IPS DF 6.9 (cell line): ENCODE data around the gene DNAJC18.

ENCODE experiments used
- DNase-seq: peaks from one replicate; pipeline ENCODE4 v3.0.0-alpha.2; 2013; ENCODE audit warnings: low read depth, low spot score
- H3K27ac ChIP-seq: one replicate; pipeline ENCODE4 v1.5.1; 2013; ENCODE audit warnings: low read length, control low read depth
- H3K27me3 ChIP-seq: 2 replicates; pipeline ENCODE4 v1.6.1; 2013; ENCODE audit warnings: mild to moderate bottlenecking, low read length; ENCODE audit not compliant: control insufficient read depth, insufficient read depth
- H3K36me3 ChIP-seq: 2 replicates; pipeline ENCODE4 v1.6.1; 2013; ENCODE audit warnings: low read length; ENCODE audit not compliant: control insufficient read depth, insufficient read depth
- H3K4me1 ChIP-seq: 2 replicates; pipeline ENCODE4 v1.6.1; 2013; ENCODE audit warnings: low read length; ENCODE audit not compliant: control insufficient read depth, insufficient read depth
- H3K4me3 ChIP-seq: 2 replicates; pipeline ENCODE4 v1.5.1; 2013; ENCODE audit warnings: mild to moderate bottlenecking, low read length
- H3K9me3 ChIP-seq: 2 replicates; pipeline ENCODE4 v1.6.1; 2013; ENCODE audit warnings: low read length, inconsistent platforms; ENCODE audit not compliant: control insufficient read depth, insufficient read depth
- WGBS: extraction: QIAGEN DNeasy Blood & Tissue Kit; methylation state at CpG from one replicate; pipeline ENCODE4 v1.1.7; 2013; ENCODE audit warnings: mixed read lengths, missing lambda C conversion rate; ENCODE audit not compliant: insufficient read length, insufficient coverage; 5-methylcytosine and 5-hydroxymethylcytosine counted together

Gene DNAJC18

DNA sequence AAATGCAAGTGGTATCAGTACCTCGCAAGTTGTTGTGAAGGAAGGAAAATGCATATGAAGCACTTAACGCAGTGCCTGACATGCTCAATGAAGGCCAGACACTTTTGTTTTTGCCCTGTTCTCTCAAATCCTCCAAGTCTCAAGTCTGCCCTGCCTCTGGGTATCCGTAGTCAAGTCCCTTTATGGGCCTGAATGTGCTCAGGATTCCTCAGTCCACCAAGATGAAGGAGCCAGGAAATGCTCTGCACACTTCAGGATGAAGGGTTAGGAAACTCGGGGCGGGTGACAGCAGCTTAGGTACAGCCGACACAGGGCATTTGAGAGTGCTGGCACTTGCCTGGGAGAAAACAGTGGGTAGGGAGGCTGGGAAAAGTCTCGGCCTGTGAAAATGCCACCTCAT lies 21.9 kb upstream of the DNAJC18 start:
- no CpG with 5 or more reads among the region's 7 CpGs for WGBS
- Histone ChIP-seq H3K4me3 (no peak overlapping the region), H3K36me3 (no peaks in the 10 kb centered on the region), H3K27me3 (no peaks in the 10 kb centered on the region), H3K4me1 (peaks cover 9% of the 10 kb centered on the region), H3K9me3 (no peaks in the 10 kb centered on the region), H3K27ac (no peak overlapping the region)
- DNase-seq: no peak

DNA sequence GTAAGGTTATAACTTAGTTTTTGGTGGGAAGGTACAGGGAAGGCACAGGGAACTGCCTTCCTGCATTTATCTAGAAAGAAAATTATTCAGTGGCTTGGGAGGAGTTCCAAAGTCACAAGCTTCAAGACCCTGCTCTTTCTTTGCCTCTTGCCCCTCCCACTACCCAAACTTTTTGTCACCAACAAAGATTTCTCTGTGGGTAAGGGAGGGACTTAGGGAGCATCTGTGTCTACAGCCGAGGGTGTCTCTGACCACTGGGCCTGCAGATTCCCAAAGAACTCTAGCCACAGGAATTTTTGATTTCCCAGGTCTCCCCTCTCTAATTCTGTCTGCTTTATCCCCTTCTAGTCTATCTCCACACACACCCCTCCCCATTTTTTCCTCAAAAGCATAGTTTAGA lies 21.1 kb upstream of the DNAJC18 start:
- Histone ChIP-seq H3K27me3 (no peaks in the 10 kb centered on the region), H3K4me3 (no peak overlapping the region), H3K27ac (no peak overlapping the region), H3K4me1 (peaks cover 9% of the 10 kb centered on the region), H3K9me3 (no peaks in the 10 kb centered on the region), H3K36me3 (no peaks in the 10 kb centered on the region)
- no CpG with 5 or more reads among the region's 1 CpG for WGBS
- no peak for DNase-seq

DNA sequence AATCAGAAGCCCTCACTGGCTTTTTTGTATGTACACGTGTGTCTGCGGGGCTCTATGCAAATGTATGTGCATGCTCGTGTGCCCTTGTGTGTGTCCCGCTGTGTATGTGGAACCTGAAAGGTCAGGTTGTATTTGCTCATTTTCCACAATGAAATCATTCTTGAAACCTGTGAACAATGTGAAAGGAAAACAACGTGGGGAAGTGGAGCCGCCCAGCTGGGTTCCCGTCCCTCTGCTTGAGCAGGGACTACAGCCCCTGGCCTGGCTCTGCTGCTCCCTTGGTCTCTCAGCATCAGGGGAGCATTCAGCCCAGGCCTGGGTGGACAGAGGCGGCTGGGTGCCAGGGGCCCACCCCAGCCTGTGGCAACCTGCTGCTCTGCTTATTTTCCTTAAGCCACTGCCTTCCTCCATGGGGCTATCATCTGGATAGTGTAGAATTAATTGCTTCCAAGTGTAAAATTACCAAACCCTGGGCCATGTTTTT lies 20.2 kb upstream of the DNAJC18 start:
- Histone ChIP-seq H3K4me1 (peaks cover 9% of the 10 kb centered on the region), H3K27ac (no peak overlapping the region), H3K27me3 (no peaks in the 10 kb centered on the region), H3K9me3 (no peaks in the 10 kb centered on the region), H3K4me3 (no peak overlapping the region), H3K36me3 (no peaks in the 10 kb centered on the region)
- no peak for DNase-seq
- WGBS: no CpG with 5 or more reads among the region's 8 CpGs

DNA sequence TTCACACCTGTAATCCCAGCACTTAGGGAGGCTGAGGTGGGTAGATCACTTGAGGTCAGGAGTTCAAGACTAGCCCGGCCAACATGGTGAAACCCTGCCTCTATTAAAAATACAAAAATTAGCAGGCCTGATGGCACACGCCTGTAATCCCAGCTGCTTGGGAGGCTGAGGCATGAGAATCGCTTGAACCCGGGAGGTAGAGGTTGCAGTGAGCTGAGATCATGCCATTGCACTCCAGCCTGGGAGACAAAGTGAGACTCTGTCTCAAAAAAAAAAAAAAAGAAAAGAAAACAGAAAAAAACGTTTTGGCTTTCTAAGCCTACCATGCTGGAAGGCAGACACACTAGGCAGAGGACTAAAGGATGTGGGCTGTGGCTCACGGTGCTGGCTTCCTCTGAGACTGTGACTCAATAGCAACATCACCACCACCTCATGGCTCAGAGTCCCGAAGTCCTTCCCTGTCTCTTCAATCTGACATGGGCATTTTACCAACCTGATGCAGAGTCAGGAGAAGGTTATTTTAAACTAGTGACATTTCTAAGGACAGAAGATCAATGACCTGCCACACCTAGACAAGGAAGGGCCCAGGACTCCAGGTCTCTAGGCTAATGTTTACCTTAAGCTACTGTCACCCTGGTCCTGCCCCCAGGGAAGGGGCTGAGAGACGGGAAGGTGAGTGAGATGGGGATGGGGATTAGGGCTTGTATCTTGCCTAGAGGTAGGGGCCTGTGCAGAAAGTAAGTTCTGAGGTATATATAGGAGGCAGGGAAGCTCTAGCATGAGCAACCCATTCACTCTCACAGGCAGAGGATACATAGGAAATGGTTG lies 19.5 kb upstream of the DNAJC18 start:
- DNase-seq: no peak
- no CpG with 5 or more reads among the region's 8 CpGs for WGBS
- Histone ChIP-seq H3K27ac (no peak overlapping the region), H3K27me3 (no peaks in the 10 kb centered on the region), H3K36me3 (no peaks in the 10 kb centered on the region), H3K4me1 (peaks cover 9% of the 10 kb centered on the region), H3K4me3 (no peak overlapping the region), H3K9me3 (no peaks in the 10 kb centered on the region)

DNA sequence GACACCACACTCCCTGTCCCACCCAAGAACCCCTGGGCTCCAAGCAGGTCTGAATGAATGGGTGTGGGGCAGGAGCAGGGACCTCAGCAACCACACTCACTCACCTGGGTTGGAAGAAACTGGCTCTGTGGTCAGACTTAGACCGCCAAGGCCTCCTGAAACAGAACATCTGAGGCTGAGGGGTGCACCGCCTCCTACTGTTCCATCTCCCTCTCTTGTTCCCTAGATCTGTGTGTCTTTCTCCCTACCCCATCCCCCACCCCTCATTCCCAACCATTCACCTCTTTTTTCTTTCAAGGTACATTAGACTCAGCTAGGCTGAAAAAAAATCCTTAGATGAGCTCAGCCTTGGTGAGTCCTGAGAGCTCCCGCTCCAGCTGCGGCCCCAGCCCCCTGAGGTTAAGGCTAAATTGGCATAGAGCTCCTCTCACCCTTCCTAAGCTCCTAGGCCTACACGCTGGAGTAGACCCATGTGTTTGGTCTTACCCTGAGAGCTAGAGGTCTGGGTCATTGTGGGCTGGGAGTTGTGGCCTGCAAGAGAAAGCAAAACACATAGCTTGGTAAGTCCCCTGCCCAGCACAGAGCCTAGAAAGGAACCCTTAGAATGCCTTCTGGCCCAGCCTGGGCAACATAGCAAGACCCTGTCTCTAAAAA lies 18.5 kb upstream of the DNAJC18 start:
- no peaks in the 10 kb centered on the region for H3K36me3 ChIP-seq
- H3K27me3 ChIP-seq: no peaks in the 10 kb centered on the region
- no peak overlapping the region for H3K27ac ChIP-seq
- peaks cover 7% of the 10 kb centered on the region for H3K4me1 ChIP-seq
- no CpG with 5 or more reads among the region's 5 CpGs for WGBS
- H3K4me3 ChIP-seq: no peak overlapping the region
- H3K9me3 ChIP-seq: no peaks in the 10 kb centered on the region
- no peak for DNase-seq

DNA sequence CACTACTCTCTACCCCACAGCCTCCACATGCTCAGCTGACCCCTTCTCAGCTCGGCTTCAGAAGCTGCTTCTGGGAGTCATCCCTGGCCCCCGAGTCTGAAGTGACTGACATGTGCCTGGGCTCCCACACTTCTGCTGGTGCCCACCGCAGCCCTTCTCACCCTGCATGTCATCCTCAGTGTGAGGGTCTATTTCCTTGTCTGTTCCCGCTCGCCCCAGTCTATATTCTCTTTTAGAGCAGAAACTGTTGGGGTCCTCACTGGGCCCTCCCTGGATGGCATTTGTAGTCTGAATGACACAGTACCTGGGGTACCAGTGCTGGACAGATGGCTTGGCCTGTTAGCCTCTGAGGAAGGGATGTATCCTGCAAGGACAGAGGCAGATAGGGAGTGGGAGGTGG lies 17.9 kb upstream of the DNAJC18 start:
- DNase-seq: no peak
- H3K27me3 ChIP-seq: no peaks in the 10 kb centered on the region
- 0 out of 2 replicates have a peak, but pooled peaks cover 2% of the 10 kb centered on the region for H3K36me3 ChIP-seq
- peaks cover 3% of the 10 kb centered on the region; the same call in 1 of the 2 replicates for H3K4me1 ChIP-seq
- whole genome bisulfite sequencing: no CpG with 5 or more reads among the region's 5 CpGs
- no peaks in the 10 kb centered on the region for H3K9me3 ChIP-seq
- H3K27ac ChIP-seq: no peak overlapping the region
- no peak overlapping the region for H3K4me3 ChIP-seq

DNA sequence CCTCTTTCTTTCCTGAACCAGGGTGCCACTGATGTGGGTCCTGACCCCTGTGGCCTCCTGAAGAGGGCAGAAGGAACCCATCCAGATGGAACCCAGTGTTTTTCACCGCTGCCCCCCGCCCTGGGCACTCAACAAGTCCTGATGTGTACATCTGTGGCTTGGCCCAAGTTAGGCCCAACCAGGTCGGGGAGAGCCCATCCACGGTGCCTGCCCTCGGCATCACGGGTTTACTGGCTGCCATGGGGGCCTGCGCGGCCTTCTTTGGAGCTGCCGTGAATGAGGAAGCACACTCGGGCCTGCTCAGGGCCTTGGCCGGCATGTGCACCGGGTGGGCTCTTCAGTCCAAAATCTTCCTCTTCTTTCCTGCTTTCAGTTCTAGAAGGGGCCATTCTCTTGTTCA lies 17.5 kb upstream of the DNAJC18 start:
- no peak for DNase-seq
- Histone ChIP-seq H3K36me3 (0 out of 2 replicates have a peak, but pooled peaks cover 5% of the 10 kb centered on the region), H3K9me3 (no peaks in the 10 kb centered on the region), H3K27me3 (no peaks in the 10 kb centered on the region), H3K4me1 (peaks cover 1% of the 10 kb centered on the region; the same call in 1 of the 2 replicates), H3K4me3 (no peak overlapping the region), H3K27ac (no peak overlapping the region)
- WGBS: no CpG with 5 or more reads among the region's 12 CpGs

DNA sequence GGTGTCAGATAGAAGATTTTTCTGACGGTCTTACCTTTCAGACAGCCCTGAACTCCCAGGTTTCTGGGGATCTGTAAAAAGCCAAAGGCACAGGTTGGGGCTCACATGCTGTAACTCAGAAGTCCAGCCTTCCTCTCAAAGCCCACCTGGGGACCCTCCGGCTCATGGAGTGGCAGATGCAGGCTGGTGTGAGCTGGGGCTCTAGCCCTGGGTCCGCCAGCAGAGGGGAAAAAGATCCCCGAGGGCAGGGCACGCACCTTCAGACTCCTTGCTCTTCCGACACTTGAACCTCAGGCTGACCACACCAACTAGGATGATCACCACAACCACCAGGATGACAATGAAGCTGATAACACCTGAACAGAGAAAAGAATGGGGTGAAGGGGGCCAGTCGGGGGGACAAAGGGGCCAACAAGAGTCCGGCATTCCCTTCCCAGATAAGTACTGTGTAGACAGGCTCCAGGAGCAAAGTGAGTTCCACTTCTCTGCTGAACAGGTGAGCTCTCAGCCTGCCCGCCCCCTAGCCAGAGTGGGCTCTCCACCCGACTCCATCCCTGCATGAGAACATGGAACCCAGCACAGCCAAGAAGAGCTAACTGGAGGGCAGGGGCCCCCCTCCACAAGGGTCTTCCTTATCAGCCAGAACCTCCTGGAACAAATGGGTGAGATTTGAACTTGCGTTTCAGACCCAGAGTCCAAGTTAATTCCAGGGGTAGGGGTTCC lies 15.4 kb upstream of the DNAJC18 start:
- Histone ChIP-seq H3K4me1 (peaks cover 1% of the 10 kb centered on the region; the same call in 1 of the 2 replicates), H3K36me3 (0 out of 2 replicates have a peak, but pooled peaks cover 5% of the 10 kb centered on the region), H3K4me3 (no peak overlapping the region), H3K9me3 (no peaks in the 10 kb centered on the region), H3K27me3 (no peaks in the 10 kb centered on the region), H3K27ac (no peak overlapping the region)
- no CpG with 5 or more reads among the region's 11 CpGs for WGBS
- no peak for DNase-seq

DNA sequence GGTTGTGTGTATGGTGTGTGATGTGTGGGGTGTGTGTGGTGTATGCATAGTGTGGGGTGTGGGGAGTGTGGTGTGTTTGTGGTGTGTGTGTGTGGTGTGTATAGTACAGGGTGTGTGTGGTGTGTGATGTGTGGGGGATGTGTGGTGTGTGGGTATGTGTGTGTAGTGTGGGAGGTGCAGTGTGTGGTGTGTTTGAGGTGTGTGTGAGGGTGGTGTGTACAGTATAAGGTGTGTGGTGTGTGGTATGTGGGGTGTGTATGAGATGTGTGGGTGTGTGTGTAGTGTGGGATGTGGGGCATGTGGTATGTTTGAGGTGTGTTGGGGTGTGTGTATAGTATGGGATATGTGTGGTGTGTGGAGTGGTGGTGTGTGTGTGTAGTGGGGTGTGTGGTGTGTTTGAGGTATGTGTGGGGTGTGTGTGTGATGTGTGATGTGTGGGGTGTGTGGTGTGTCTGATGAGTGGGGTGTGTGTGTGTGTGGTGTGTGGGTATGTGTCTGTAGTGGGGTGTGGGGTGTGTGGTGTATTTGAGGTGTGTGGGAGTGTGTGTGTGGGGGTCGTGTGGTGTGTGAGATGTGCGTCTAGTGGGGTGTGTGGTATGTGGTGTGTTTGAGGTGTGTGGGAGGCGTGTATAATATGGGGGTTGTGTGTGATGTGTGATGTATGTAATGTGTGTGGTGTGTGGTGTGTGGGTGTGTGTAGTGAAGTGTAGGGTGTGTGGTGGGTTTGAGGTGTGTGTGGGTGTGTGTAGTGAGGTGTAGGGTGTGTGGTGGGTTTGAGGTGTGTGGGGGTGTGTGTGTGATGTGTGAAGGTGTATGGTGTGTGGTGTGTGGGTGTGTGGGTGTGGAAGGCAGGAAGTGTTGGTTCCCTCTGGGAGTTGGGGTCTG lies 14.6 kb upstream of the DNAJC18 start:
- H3K4me3 ChIP-seq: no peak overlapping the region
- no peak overlapping the region for H3K27ac ChIP-seq
- DNase-seq: no peak
- no peaks in the 10 kb centered on the region for H3K27me3 ChIP-seq
- 0 out of 2 replicates have a peak, but pooled peaks cover 5% of the 10 kb centered on the region for H3K36me3 ChIP-seq
- 99% methylated on average over 3 of the region's 3 CpGs for WGBS
- H3K4me1 ChIP-seq: no peaks in the 10 kb centered on the region
- no peaks in the 10 kb centered on the region for H3K9me3 ChIP-seq
